ENCODE results near the gene MAN1A1.

DNA sequence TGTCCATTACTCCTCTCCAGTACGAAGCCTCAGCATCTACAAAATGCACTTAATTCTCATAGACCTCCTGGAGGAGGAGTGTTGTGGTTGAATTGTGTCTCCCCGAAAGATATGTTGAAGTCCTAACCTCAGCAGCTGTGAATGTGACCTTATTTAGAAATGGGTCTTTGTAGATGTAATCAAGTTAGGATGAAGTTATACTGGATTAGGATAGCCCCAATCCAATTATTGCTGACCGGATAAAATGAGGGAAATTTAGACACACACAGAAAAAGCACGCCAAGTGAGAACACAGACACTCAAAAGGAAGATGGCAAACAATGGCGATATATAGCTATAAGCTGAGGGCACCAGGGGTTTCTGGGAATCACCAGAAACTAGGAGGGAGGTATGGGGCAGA, 206.9 kb downstream of the MAN1A1 start:
- no peak for TF ChIP-seq POLR2A (IDR thresholded peaks at IDR 0.05)
- TF ChIP-seq, protein P1, sequence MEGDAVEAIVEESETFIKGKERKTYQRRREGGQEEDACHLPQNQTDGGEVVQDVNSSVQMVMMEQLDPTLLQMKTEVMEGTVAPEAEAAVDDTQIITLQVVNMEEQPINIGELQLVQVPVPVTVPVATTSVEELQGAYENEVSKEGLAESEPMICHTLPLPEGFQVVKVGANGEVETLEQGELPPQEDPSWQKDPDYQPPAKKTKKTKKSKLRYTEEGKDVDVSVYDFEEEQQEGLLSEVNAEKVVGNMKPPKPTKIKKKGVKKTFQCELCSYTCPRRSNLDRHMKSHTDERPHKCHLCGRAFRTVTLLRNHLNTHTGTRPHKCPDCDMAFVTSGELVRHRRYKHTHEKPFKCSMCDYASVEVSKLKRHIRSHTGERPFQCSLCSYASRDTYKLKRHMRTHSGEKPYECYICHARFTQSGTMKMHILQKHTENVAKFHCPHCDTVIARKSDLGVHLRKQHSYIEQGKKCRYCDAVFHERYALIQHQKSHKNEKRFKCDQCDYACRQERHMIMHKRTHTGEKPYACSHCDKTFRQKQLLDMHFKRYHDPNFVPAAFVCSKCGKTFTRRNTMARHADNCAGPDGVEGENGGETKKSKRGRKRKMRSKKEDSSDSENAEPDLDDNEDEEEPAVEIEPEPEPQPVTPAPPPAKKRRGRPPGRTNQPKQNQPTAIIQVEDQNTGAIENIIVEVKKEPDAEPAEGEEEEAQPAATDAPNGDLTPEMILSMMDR (IDR thresholded peaks at IDR 0.05) = no peak

Measured in thyroid gland (tissue), 4 donors.